ENCODE results near the gene DPY19L3. TPM values are rescaled to one million over a fixed set of nuclear protein-coding genes. Genes with fewer than 3 reads are reported as not detected.
"Not testable (repeated sequence)": the region's sequence is repeated elsewhere in the genome, so short reads cannot be mapped to it uniquely, and the experiment has no call there.

The DPY19L3 gene
- total RNA-seq, 4 donors from 2014 or later, result 2.3 to 9.9 (median 7.5) TPM

- in situ Hi-C loops (cut with MboI; ENCODE audit: low sequenced_read_pairs in 4 of 4), result no loop called here
These were observed 12.6 kb downstream of the DPY19L3 start for GRCh38 chr19:32418155-32418554.

GRCh38 chr19:32421589-32422361, 16.2 kb downstream of the DPY19L3 start:
- H3K27ac ChIP-seq, result no peak overlapping the region
- no peaks in the 10 kb centered on the region for H3K27me3 ChIP-seq
- H3K9me3 ChIP-seq, result no peaks in the 10 kb centered on the region
- intact Hi-C loops (cut with DNase I; ENCODE audit: low total_unique reads), result no loop called here
- H3K4me3 ChIP-seq, result no peak overlapping the region
- no peaks in the 10 kb centered on the region for H3K36me3 ChIP-seq
- in situ Hi-C loops (cut with MboI; ENCODE audit: low sequenced_read_pairs in 4 of 4), result no loop called here
- DNase-seq, result no peak
- no peak for TF ChIP-seq POLR2A (IDR thresholded peaks at IDR 0.05)
- no peak for TF ChIP-seq CTCF (IDR thresholded peaks at IDR 0.05 in 4 of 5, conservative IDR thresholded peaks at IDR 0.05 in 1 of 5)
- H3K4me1 ChIP-seq, result no peaks in the 10 kb centered on the region
- ATAC-seq, result no peak

More at GRCh38 chr19:32418155-32418554, 12.6 kb downstream of the DPY19L3 start:
- H3K4me1 ChIP-seq, result no peaks in the 10 kb centered on the region
- no peaks in the 10 kb centered on the region for H3K27me3 ChIP-seq
- intact Hi-C loops (cut with DNase I; ENCODE audit: low total_unique reads), result no loop called here
- no peak overlapping the region for H3K4me3 ChIP-seq
- no peaks in the 10 kb centered on the region for H3K9me3 ChIP-seq
- TF ChIP-seq CTCF (IDR thresholded peaks at IDR 0.05 in 4 of 5, conservative IDR thresholded peaks at IDR 0.05 in 1 of 5) (no peak), POLR2A (IDR thresholded peaks at IDR 0.05) (no peak)
- H3K36me3 ChIP-seq, result peaks cover 0 to 8% of the 10 kb centered on the region in 2 donors
- no peak for DNase-seq
- H3K27ac ChIP-seq, result no peak overlapping the region
- ATAC-seq, result no peak

GRCh38 chr19:32422435-32422834, 16.9 kb downstream of the DPY19L3 start:
- TF ChIP-seq POLR2A (IDR thresholded peaks at IDR 0.05), result no peak
- no peak for TF ChIP-seq CTCF (IDR thresholded peaks at IDR 0.05 in 4 of 5, conservative IDR thresholded peaks at IDR 0.05 in 1 of 5)
- in situ Hi-C loops (cut with MboI; ENCODE audit: low sequenced_read_pairs in 4 of 4) (no loop called here), intact Hi-C loops (cut with DNase I; ENCODE audit: low total_unique reads) (no loop called here)
- no peaks in the 10 kb centered on the region for H3K27me3 ChIP-seq
- no peak overlapping the region for H3K27ac ChIP-seq
- H3K4me3 ChIP-seq, result no peak overlapping the region
- no peaks in the 10 kb centered on the region for H3K4me1 ChIP-seq
- H3K36me3 ChIP-seq, result no peaks in the 10 kb centered on the region
- no peaks in the 10 kb centered on the region for H3K9me3 ChIP-seq
- DNase-seq (no peak), ATAC-seq (no peak)

- H3K4me3 ChIP-seq; H3K27me3 ChIP-seq; H3K27ac ChIP-seq; H3K36me3 ChIP-seq; H3K9me3 ChIP-seq; in situ Hi-C loops (cut with MboI; ENCODE audit: low sequenced_read_pairs in 4 of 4); DNase-seq; intact Hi-C loops (cut with DNase I; ENCODE audit: low total_unique reads); ATAC-seq; H3K4me1 ChIP-seq: not testable (repeated sequence)
These were observed 18.4 kb downstream of the DPY19L3 start for GRCh38 chr19:32423944-32424343.

- TF ChIP-seq CTCF (IDR thresholded peaks at IDR 0.05 in 4 of 5, conservative IDR thresholded peaks at IDR 0.05 in 1 of 5), result no peak
- Histone ChIP-seq H3K36me3 (no peaks in the 10 kb centered on the region), H3K27me3 (no peaks in the 10 kb centered on the region), H3K4me1 (no peaks in the 10 kb centered on the region), H3K9me3 (no peaks in the 10 kb centered on the region), H3K4me3 (no peak overlapping the region), H3K27ac (no peak overlapping the region)
- DNase-seq (no peak), ATAC-seq (no peak)
- intact Hi-C loops (cut with DNase I; ENCODE audit: low total_unique reads) (no loop called here), in situ Hi-C loops (cut with MboI; ENCODE audit: low sequenced_read_pairs in 4 of 4) (no loop called here)
These were observed 22.0 kb downstream of the DPY19L3 start for GRCh38 chr19:32427536-32427935.
